Chondrocyte (in vitro differentiated cells): ENCODE results near the gene CTBP1. TPM values are rescaled to one million over a fixed set of nuclear protein-coding genes. Genes with fewer than 3 reads are reported as not detected.

ENCODE experiments used
- DNase-seq: peaks from one replicate; pipeline ENCODE4 v3.0.0; 2021; ENCODE audit warnings: mixed read lengths, low spot score
- H3K27ac Mint-ChIP-seq: one replicate; pipeline ENCODE4 v1.8.0; 2021; ENCODE audit warnings: mild to moderate bottlenecking, moderate library complexity, mixed read lengths; ENCODE audit not compliant: unreplicated experiment
- H3K27me3 Mint-ChIP-seq: 2 replicates; pipeline ENCODE4 v1.8.0; 2021; ENCODE audit warnings: low read depth, mixed read lengths
- H3K36me3 Mint-ChIP-seq: 2 replicates; pipeline ENCODE4 v1.8.0; 2021; ENCODE audit warnings: low read depth, mixed read lengths
- H3K4me1 Mint-ChIP-seq: 2 replicates; pipeline ENCODE4 v1.8.0; 2021; ENCODE audit warnings: low read depth, mild to moderate bottlenecking, mixed read lengths
- H3K4me3 Mint-ChIP-seq: one replicate; pipeline ENCODE4 v1.8.0; 2021; ENCODE audit warnings: mild to moderate bottlenecking, moderate library complexity, mixed read lengths; ENCODE audit not compliant: unreplicated experiment
- H3K9me3 Mint-ChIP-seq: 2 replicates; pipeline ENCODE4 v1.8.0; 2021; ENCODE audit warnings: low read depth, mixed read lengths
- CTCF ChIP-seq: fragments of 200-600 bp; sonication (generic); IDR thresholded peaks from 2 replicates; pipeline ENCODE4 v1.5.0; 2021; ENCODE audit warnings: antibody characterized with exemption, mild to moderate bottlenecking, moderate library complexity
- total RNA-seq: library from RNA; stranded (reverse); gene quantifications from 3 replicates; pipeline ENCODE4 v1.2.1, GENCODE V29; 2021

Gene CTBP1
- total RNA-seq, 1 donor from 2014 or later = 151 TPM

GRCh38 chr4:1220566-1220965 is 28.4 kb downstream of the CTBP1 start:
- Mint-ChIP-seq H3K4me3 (no peak overlapping the region), H3K36me3 (peaks cover 24% of the 10 kb centered on the region)

GRCh38 chr4:1219566-1219950 is 29.4 kb downstream of the CTBP1 start:
- TF ChIP-seq CTCF = no peak
- no peak overlapping the region for H3K4me3 Mint-ChIP-seq
- no peak overlapping the region for H3K27ac Mint-ChIP-seq
- no peaks in the 10 kb centered on the region for H3K27me3 Mint-ChIP-seq
- peaks cover 19% of the 10 kb centered on the region for H3K36me3 Mint-ChIP-seq
- H3K4me1 Mint-ChIP-seq = peaks cover 7% of the 10 kb centered on the region
- no peak for DNase-seq
- no peaks in the 10 kb centered on the region for H3K9me3 Mint-ChIP-seq

More at GRCh38 chr4:1220566-1220965, 28.4 kb downstream of the CTBP1 start:
- Mint-ChIP-seq H3K4me1 (peaks cover 7% of the 10 kb centered on the region), H3K9me3 (no peaks in the 10 kb centered on the region), H3K27ac (no peak overlapping the region), H3K27me3 (no peaks in the 10 kb centered on the region)
- DNase-seq = no peak
- TF ChIP-seq CTCF = no peak

GRCh38 chr4:1218634-1219565 is 30.0 kb downstream of the CTBP1 start:
- Mint-ChIP-seq H3K4me3 (no peak overlapping the region), H3K9me3 (no peaks in the 10 kb centered on the region), H3K4me1 (peaks cover 7% of the 10 kb centered on the region), H3K27me3 (no peaks in the 10 kb centered on the region), H3K36me3 (peaks cover 13% of the 10 kb centered on the region), H3K27ac (no peak overlapping the region)
- no peak for TF ChIP-seq CTCF
- no peak for DNase-seq

- no peaks in the 10 kb centered on the region for H3K9me3 Mint-ChIP-seq
- no peak for DNase-seq
- H3K27me3 Mint-ChIP-seq = no peaks in the 10 kb centered on the region
- H3K27ac Mint-ChIP-seq = no peak overlapping the region
- H3K4me3 Mint-ChIP-seq = no peak overlapping the region
- peaks cover 7% of the 10 kb centered on the region for H3K4me1 Mint-ChIP-seq
- TF ChIP-seq CTCF = no peak
- peaks cover 12% of the 10 kb centered on the region for H3K36me3 Mint-ChIP-seq
These were observed 31.6 kb downstream of the CTBP1 start for GRCh38 chr4:1217366-1217765.

- Mint-ChIP-seq H3K4me3 (no peak overlapping the region), H3K4me1 (peaks cover 8% of the 10 kb centered on the region), H3K9me3 (no peaks in the 10 kb centered on the region), H3K27me3 (no peaks in the 10 kb centered on the region), H3K36me3 (peaks cover 12% of the 10 kb centered on the region), H3K27ac (no peak overlapping the region)
- no peak for TF ChIP-seq CTCF
- no peak for DNase-seq
These were observed 32.0 kb downstream of the CTBP1 start for GRCh38 chr4:1216869-1217294.
